ENCODE measurements around the gene ALB.
"Not testable (repeated sequence)": the region's sequence is repeated elsewhere in the genome, so short reads cannot be mapped to it uniquely, and the experiment has no call there.

Gene ALB

DNA sequence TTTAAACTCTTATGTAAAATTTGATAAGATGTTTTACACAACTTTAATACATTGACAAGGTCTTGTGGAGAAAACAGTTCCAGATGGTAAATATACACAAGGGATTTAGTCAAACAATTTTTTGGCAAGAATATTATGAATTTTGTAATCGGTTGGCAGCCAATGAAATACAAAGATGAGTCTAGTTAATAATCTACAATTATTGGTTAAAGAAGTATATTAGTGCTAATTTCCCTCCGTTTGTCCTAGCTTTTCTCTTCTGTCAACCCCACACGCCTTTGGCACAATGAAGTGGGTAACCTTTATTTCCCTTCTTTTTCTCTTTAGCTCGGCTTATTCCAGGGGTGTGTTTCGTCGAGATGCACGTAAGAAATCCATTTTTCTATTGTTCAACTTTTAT lies at the start of gene ALB:
Gene ALB, plus strand, starts transcription at position 246 of the 400 bp plus-strand sequence. Its CDS starts 41 bp downstream, at position 287.
- H3K27me3 ChIP-seq (ENCODE audit: control insufficient read depth, insufficient read depth, low read length) = no peaks in the 10 kb centered on the region
- H3K9ac ChIP-seq (ENCODE audit: low read length) = no peak within 1 kb of the TSS
- no peaks in the 10 kb centered on the region for H3K36me3 ChIP-seq (ENCODE audit: control insufficient read depth, insufficient read depth, low read length)
- H3K27ac ChIP-seq (ENCODE audit: low read depth, low read length) = no peak within 1 kb of the TSS
- no peak within 1 kb of the TSS for H3K4me3 ChIP-seq (ENCODE audit: low read depth, low read length)
- H3K9me3 ChIP-seq (ENCODE audit: control insufficient read depth, insufficient read depth, low read depth, low read length) = no peaks in the 10 kb centered on the region
- no peaks in the 10 kb centered on the region for H3K4me1 ChIP-seq (ENCODE audit: control insufficient read depth, insufficient read depth, low read length)

DNA sequence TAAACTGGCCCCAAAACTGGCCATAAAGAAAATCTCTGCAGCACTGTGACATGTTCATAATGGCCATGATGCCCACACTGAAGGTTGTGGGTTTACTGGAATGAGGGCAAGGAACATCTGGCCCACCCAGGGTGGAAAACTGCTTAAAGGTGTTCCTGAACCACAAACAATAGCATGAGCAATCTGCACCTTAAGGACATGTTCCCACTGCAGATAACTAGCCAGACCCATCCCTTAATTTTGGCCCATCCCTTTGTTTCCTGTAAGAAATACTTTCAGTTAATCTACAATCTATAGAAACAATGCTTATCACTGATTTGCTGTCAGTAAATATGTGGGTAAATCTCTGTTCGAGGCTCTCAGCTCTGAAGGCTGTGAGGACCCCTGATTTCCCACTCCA lies 46.9 kb upstream of the ALB start:
- not testable (repeated sequence) for H3K4me3 ChIP-seq (ENCODE audit: low read depth, low read length); H3K27ac ChIP-seq (ENCODE audit: low read depth, low read length); H3K36me3 ChIP-seq (ENCODE audit: control insufficient read depth, insufficient read depth, low read length); H3K4me1 ChIP-seq (ENCODE audit: control insufficient read depth, insufficient read depth, low read length); H3K9ac ChIP-seq (ENCODE audit: low read length); H3K27me3 ChIP-seq (ENCODE audit: control insufficient read depth, insufficient read depth, low read length)
- peaks cover 25% of the 10 kb centered on the region for H3K9me3 ChIP-seq (ENCODE audit: control insufficient read depth, insufficient read depth, low read depth, low read length)

DNA sequence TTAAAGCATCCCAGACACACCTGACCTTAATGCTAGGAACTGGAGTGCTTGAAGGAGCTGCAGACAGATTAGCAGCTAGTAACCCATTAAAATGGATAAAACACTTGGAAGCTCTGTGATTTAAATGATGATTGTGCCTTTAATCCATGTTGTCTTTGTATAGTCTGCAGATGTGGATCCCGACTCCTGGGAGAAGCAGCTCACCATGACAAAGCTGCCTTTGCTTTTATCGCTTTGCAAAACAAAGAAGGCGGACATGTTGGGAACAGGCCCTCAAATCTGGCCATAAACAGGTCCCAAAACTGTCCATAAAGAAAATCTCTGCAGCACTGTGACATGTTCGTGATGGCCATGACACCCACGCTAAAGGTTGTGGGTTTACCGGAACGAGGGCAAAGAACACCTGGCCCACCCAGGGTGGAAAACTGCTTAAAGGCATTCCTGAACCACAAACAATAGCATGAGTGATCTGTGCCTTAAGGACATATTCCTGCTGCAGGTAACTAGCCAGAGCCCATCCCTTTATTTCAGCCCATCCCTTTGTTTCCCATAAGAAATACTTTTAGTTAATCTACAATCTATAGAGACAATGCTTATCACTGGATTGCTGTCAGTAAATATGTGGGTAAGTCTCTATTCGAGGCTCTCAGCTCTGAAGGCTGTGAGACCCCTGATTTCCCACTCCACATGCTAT lies 34.4 kb upstream of the ALB start:
- not testable (repeated sequence) for H3K27ac ChIP-seq (ENCODE audit: low read depth, low read length); H3K36me3 ChIP-seq (ENCODE audit: control insufficient read depth, insufficient read depth, low read length)

DNA sequence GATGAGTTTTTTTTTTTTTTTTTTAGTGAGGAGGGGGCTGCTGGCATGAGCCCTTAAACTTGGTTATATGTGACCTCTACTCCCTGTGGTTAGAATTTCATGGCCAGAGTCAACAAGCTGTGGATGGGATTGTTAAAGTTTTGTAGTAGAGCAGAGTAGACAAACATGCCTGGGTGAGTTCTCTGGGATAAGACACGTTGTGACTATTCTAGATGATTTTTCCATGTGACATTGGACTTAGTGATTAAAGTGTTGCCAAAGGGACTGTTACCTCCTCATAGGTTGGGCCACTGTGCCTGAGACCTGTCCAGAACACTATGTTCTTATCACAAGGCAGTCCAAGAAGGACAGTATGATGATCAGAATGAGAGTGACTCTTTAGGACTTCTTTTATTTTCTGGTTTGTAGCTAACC lies 28.8 kb upstream of the ALB start:
- Histone ChIP-seq H3K4me1 (ENCODE audit: control insufficient read depth, insufficient read depth, low read length) (no peaks in the 10 kb centered on the region), H3K4me3 (ENCODE audit: low read depth, low read length) (no peak overlapping the region), H3K36me3 (ENCODE audit: control insufficient read depth, insufficient read depth, low read length) (no peaks in the 10 kb centered on the region), H3K9me3 (ENCODE audit: control insufficient read depth, insufficient read depth, low read depth, low read length) (peaks cover 6% of the 10 kb centered on the region), H3K9ac (ENCODE audit: low read length) (no peak overlapping the region), H3K27ac (ENCODE audit: low read depth, low read length) (no peak overlapping the region), H3K27me3 (ENCODE audit: control insufficient read depth, insufficient read depth, low read length) (no peaks in the 10 kb centered on the region)

More for the DNA sequence above, 34.4 kb upstream of the ALB start:
- not testable (repeated sequence) for H3K9ac ChIP-seq (ENCODE audit: low read length); H3K4me1 ChIP-seq (ENCODE audit: control insufficient read depth, insufficient read depth, low read length); H3K4me3 ChIP-seq (ENCODE audit: low read depth, low read length); H3K27me3 ChIP-seq (ENCODE audit: control insufficient read depth, insufficient read depth, low read length)
- peaks cover 34% of the 10 kb centered on the region for H3K9me3 ChIP-seq (ENCODE audit: control insufficient read depth, insufficient read depth, low read depth, low read length)

DNA sequence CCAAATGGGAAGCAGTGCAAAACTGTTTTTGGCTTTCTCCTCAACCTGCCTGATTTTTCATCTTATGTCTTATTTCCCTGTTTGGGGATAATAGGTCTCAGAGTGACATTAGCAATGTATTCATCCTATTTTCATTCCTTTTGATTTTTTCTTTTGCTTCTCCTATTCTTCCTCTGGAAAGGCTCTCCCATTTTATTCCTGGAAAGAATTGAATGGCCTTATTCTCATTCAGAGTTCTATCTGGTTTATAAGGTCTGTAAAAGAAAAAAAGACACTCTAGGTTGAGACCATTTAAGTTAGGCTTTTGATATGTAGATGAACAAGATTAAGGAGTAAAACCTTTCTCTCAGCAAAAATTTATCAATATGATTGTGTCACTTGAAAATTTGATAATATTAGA lies 27.8 kb upstream of the ALB start:
- no peaks in the 10 kb centered on the region for H3K9me3 ChIP-seq (ENCODE audit: control insufficient read depth, insufficient read depth, low read depth, low read length)
- no peak overlapping the region for H3K27ac ChIP-seq (ENCODE audit: low read depth, low read length)
- no peak overlapping the region for H3K9ac ChIP-seq (ENCODE audit: low read length)
- H3K27me3 ChIP-seq (ENCODE audit: control insufficient read depth, insufficient read depth, low read length) = no peaks in the 10 kb centered on the region
- H3K4me3 ChIP-seq (ENCODE audit: low read depth, low read length) = no peak overlapping the region
- no peaks in the 10 kb centered on the region for H3K4me1 ChIP-seq (ENCODE audit: control insufficient read depth, insufficient read depth, low read length)
- no peaks in the 10 kb centered on the region for H3K36me3 ChIP-seq (ENCODE audit: control insufficient read depth, insufficient read depth, low read length)

DNA sequence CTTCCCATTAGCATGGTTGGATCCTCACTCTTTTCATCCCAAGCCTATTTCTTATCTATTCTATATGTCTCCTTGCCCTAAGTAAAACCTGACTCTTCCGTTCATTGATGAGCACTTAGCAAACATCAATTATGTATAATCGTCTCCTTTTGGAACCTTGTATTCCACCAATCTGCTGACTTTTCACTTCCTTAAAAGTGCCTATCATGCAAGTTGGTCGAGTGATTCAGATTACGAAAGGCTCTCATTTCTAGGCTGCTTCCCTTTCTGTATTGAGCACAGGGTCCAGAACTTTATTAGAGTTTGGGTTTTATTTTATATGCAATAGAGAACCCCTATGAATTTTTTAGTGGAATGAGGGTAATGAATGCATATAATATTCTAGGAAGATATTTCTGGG lies 27.1 kb upstream of the ALB start:
- H3K4me3 ChIP-seq (ENCODE audit: low read depth, low read length) = no peak overlapping the region
- H3K9ac ChIP-seq (ENCODE audit: low read length) = no peak overlapping the region
- no peaks in the 10 kb centered on the region for H3K36me3 ChIP-seq (ENCODE audit: control insufficient read depth, insufficient read depth, low read length)
- no peaks in the 10 kb centered on the region for H3K27me3 ChIP-seq (ENCODE audit: control insufficient read depth, insufficient read depth, low read length)
- H3K9me3 ChIP-seq (ENCODE audit: control insufficient read depth, insufficient read depth, low read depth, low read length) = no peaks in the 10 kb centered on the region
- H3K4me1 ChIP-seq (ENCODE audit: control insufficient read depth, insufficient read depth, low read length) = no peaks in the 10 kb centered on the region
- no peak overlapping the region for H3K27ac ChIP-seq (ENCODE audit: low read depth, low read length)

DNA sequence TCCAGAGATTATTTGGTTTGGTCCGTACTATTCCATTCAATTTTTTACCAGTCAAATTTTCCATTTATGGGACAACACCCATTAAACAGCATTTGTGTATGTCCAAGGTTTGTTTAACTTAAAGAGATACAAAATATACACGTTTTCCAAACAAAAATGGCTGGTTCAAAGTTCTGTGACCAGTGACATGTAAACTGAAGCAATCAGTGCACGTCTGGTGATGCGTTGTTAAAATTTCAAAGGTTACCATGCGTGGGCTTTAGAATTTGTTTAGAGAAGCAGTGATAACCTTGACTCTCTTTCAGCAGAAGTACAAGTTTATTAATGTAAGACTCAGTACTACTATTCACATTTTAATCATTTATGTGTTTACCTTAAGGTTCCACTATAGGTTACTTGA lies 25.2 kb upstream of the ALB start:
- no peaks in the 10 kb centered on the region for H3K4me1 ChIP-seq (ENCODE audit: control insufficient read depth, insufficient read depth, low read length)
- H3K27ac ChIP-seq (ENCODE audit: low read depth, low read length) = no peak overlapping the region
- H3K9me3 ChIP-seq (ENCODE audit: control insufficient read depth, insufficient read depth, low read depth, low read length) = no peaks in the 10 kb centered on the region
- H3K27me3 ChIP-seq (ENCODE audit: control insufficient read depth, insufficient read depth, low read length) = no peaks in the 10 kb centered on the region
- H3K4me3 ChIP-seq (ENCODE audit: low read depth, low read length) = no peak overlapping the region
- H3K36me3 ChIP-seq (ENCODE audit: control insufficient read depth, insufficient read depth, low read length) = no peaks in the 10 kb centered on the region
- no peak overlapping the region for H3K9ac ChIP-seq (ENCODE audit: low read length)

DNA sequence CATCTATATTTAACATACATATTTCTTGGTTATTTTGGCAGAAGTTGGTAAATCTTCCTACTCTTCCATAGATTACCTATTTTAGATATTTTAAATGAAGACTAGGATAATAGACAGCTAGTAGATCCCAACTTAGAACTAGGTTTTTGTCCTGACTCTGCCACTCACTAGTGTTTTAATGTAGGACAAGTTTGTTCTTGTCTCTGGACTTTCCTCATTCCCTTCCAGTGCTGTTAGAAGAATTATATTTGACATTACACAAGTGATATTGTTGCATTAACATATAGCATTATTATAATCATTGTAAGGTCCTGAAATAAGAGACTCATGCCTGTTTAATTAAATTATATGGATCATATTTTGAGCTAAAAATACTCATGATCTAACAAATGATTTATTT lies 24.1 kb upstream of the ALB start:
- H3K4me1 ChIP-seq (ENCODE audit: control insufficient read depth, insufficient read depth, low read length) = no peaks in the 10 kb centered on the region
- no peak overlapping the region for H3K9ac ChIP-seq (ENCODE audit: low read length)
- no peaks in the 10 kb centered on the region for H3K9me3 ChIP-seq (ENCODE audit: control insufficient read depth, insufficient read depth, low read depth, low read length)
- H3K27me3 ChIP-seq (ENCODE audit: control insufficient read depth, insufficient read depth, low read length) = no peaks in the 10 kb centered on the region
- H3K36me3 ChIP-seq (ENCODE audit: control insufficient read depth, insufficient read depth, low read length) = no peaks in the 10 kb centered on the region
- H3K4me3 ChIP-seq (ENCODE audit: low read depth, low read length) = no peak overlapping the region
- H3K27ac ChIP-seq (ENCODE audit: low read depth, low read length) = no peak overlapping the region

DNA sequence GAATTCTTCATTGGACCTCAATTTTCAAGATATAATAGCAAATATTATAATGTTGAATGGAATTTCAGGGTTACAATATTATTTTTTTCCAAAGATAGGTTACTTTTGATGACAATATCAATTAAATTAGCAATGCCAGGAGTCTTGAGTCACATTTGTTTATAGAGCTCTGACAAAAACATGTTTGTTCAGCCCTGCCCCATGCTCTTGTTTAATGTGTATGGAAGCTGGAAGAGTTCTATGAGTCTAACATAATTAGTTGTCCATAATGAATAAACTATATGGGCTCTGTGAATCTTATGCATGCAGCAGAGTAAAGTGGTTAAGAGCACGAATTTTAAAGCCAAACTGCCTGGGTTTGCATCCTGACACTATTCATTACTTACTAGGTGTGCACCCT lies 22.9 kb upstream of the ALB start:
- H3K4me1 ChIP-seq (ENCODE audit: control insufficient read depth, insufficient read depth, low read length) = no peaks in the 10 kb centered on the region
- no peaks in the 10 kb centered on the region for H3K36me3 ChIP-seq (ENCODE audit: control insufficient read depth, insufficient read depth, low read length)
- H3K27me3 ChIP-seq (ENCODE audit: control insufficient read depth, insufficient read depth, low read length) = no peaks in the 10 kb centered on the region
- no peak overlapping the region for H3K27ac ChIP-seq (ENCODE audit: low read depth, low read length)
- H3K9ac ChIP-seq (ENCODE audit: low read length) = no peak overlapping the region
- no peak overlapping the region for H3K4me3 ChIP-seq (ENCODE audit: low read depth, low read length)
- H3K9me3 ChIP-seq (ENCODE audit: control insufficient read depth, insufficient read depth, low read depth, low read length) = no peaks in the 10 kb centered on the region

DNA sequence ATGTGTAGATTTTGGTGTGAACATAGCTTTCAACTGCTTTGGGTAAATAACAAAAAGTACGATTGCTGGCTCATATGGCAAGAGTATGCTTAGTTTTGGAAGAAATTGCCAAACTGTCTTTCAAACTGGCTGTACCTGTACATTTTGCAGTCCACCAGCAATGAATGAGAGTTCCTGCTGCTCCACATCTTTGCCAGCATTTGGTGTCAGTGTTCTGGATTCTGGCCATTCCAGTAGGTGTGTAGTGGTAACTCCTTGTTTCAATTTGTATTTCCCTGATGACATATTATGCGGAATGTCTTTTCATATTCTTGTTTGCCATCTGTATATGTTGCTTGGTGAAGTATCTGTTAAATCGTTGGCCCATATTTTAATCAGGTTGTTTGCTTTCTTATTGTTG lies 20.6 kb upstream of the ALB start:
- H3K4me1 ChIP-seq (ENCODE audit: control insufficient read depth, insufficient read depth, low read length) = no peaks in the 10 kb centered on the region

DNA sequence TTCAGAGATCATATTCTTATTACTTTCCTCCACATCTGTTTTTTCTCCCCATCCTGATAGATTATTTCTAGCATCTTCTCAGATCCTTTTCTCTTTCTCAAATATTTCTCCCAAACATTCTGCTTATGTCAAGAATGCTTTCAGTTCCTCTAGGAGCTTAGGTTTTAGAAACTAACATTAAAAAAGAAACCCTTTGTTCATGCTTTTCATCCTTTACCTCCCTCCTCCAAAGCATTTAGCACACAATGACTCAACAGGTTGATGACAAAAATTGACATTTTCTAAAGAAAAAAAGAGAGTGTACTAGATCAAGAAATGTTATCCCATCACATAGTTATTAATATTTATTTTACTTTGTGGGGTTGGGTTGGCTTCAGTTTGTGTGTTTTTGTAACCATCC lies 16.5 kb upstream of the ALB start:
- Histone ChIP-seq H3K36me3 (ENCODE audit: control insufficient read depth, insufficient read depth, low read length) (no peaks in the 10 kb centered on the region), H3K4me3 (ENCODE audit: low read depth, low read length) (no peak overlapping the region), H3K27me3 (ENCODE audit: control insufficient read depth, insufficient read depth, low read length) (no peaks in the 10 kb centered on the region), H3K4me1 (ENCODE audit: control insufficient read depth, insufficient read depth, low read length) (no peaks in the 10 kb centered on the region), H3K27ac (ENCODE audit: low read depth, low read length) (no peak overlapping the region), H3K9ac (ENCODE audit: low read length) (no peak overlapping the region), H3K9me3 (ENCODE audit: control insufficient read depth, insufficient read depth, low read depth, low read length) (no peaks in the 10 kb centered on the region)

More for the DNA sequence above, 20.6 kb upstream of the ALB start:
- Histone ChIP-seq H3K4me3 (ENCODE audit: low read depth, low read length) (no peak overlapping the region), H3K36me3 (ENCODE audit: control insufficient read depth, insufficient read depth, low read length) (no peaks in the 10 kb centered on the region), H3K27me3 (ENCODE audit: control insufficient read depth, insufficient read depth, low read length) (no peaks in the 10 kb centered on the region), H3K9me3 (ENCODE audit: control insufficient read depth, insufficient read depth, low read depth, low read length) (no peaks in the 10 kb centered on the region), H3K27ac (ENCODE audit: low read depth, low read length) (no peak overlapping the region), H3K9ac (ENCODE audit: low read length) (no peak overlapping the region)

DNA sequence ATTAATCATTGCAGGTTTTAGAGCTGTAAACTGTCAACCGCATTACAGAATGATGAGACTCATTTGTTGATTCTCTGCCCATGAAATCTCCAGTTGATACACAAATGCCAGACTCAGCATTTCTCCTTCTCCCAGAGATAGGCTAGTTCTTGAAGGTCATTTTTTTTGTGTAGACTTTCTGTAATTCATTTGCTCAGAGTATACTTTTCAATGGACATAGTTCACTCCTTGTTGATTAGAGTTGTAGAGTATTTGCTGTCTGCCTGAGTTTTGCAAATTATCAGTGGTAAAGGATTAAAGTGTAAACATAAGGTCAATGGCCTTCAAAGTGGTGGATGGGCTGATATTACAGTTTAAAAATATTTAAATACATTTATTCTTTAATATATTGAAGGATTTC lies 15.2 kb upstream of the ALB start:
- Histone ChIP-seq H3K9me3 (ENCODE audit: control insufficient read depth, insufficient read depth, low read depth, low read length) (no peaks in the 10 kb centered on the region), H3K4me3 (ENCODE audit: low read depth, low read length) (no peak overlapping the region), H3K27ac (ENCODE audit: low read depth, low read length) (no peak overlapping the region), H3K9ac (ENCODE audit: low read length) (no peak overlapping the region), H3K36me3 (ENCODE audit: control insufficient read depth, insufficient read depth, low read length) (no peaks in the 10 kb centered on the region), H3K27me3 (ENCODE audit: control insufficient read depth, insufficient read depth, low read length) (no peaks in the 10 kb centered on the region), H3K4me1 (ENCODE audit: control insufficient read depth, insufficient read depth, low read length) (no peaks in the 10 kb centered on the region)

Measured in HUES6 (cell line).